Endodermal cell (in vitro differentiated cells): Measurements from ENCODE around the gene ZYX. TPM values are rescaled to one million over a fixed set of nuclear protein-coding genes. Genes with fewer than 3 reads are reported as not detected.

Source experiments
- DNase-seq: peaks from one replicate; pipeline ENCODE4 v3.0.0-alpha.2; 2017
- H3K27ac ChIP-seq: 2 replicates; pipeline ENCODE4 v1.5.1; 2013; ENCODE audit warnings: mild to moderate bottlenecking, low read depth, low read length, moderate library complexity
- H3K27me3 ChIP-seq: 2 replicates; pipeline ENCODE4 v1.6.1; 2013; ENCODE audit warnings: mild to moderate bottlenecking, low read length, moderate library complexity; ENCODE audit not compliant: insufficient read depth, control insufficient read depth, poor library complexity, severe bottlenecking
- H3K36me3 ChIP-seq: 2 replicates; pipeline ENCODE4 v1.7.0; 2013; ENCODE audit warnings: mild to moderate bottlenecking, low read length, moderate library complexity; ENCODE audit not compliant: control insufficient read depth, insufficient read depth
- H3K4me1 ChIP-seq: one replicate; pipeline ENCODE4 v1.7.0; 2013; ENCODE audit warnings: low read length; ENCODE audit not compliant: control insufficient read depth, insufficient read depth
- H3K4me3 ChIP-seq: 2 replicates; pipeline ENCODE4 v1.5.1; 2013; ENCODE audit warnings: mild to moderate bottlenecking, low read length, moderate library complexity
- H3K9ac ChIP-seq: 2 replicates; pipeline ENCODE4 v1.6.1; 2013; ENCODE audit warnings: mild to moderate bottlenecking, low read length, moderate library complexity; ENCODE audit not compliant: poor library complexity, severe bottlenecking; ENCODE audit errors: extremely low read depth
- H3K9me3 ChIP-seq: 2 replicates; pipeline ENCODE4 v1.6.1; 2013; ENCODE audit warnings: mild to moderate bottlenecking, low read length, moderate library complexity; ENCODE audit not compliant: control insufficient read depth
- H3K27ac Mint-ChIP-seq: 2 replicates; pipeline ENCODE4 v1.8.0; 2020; ENCODE audit warnings: mixed read lengths
- H3K27me3 Mint-ChIP-seq: 2 replicates; pipeline ENCODE4 v1.8.0; 2021; ENCODE audit warnings: mild to moderate bottlenecking, mixed read lengths; ENCODE audit not compliant: insufficient read depth
- H3K36me3 Mint-ChIP-seq: 2 replicates; pipeline ENCODE4 v1.8.0; 2020; ENCODE audit warnings: low read depth, mixed read lengths
- H3K4me1 Mint-ChIP-seq: 2 replicates; pipeline ENCODE4 v1.8.0; 2020; ENCODE audit warnings: mixed read lengths
- H3K4me3 Mint-ChIP-seq: 2 replicates; pipeline ENCODE4 v1.8.0; 2020; ENCODE audit warnings: mild to moderate bottlenecking, moderate library complexity, mixed read lengths
- H3K9me3 Mint-ChIP-seq: 2 replicates; pipeline ENCODE4 v1.8.0; 2020; ENCODE audit warnings: mild to moderate bottlenecking, mixed read lengths
- CTCF ChIP-seq: fragments of 200-600 bp; sonication (generic); conservative IDR thresholded peaks from 2 replicates; pipeline ENCODE4 v1.5.0; 2021; ENCODE audit warnings: antibody characterized with exemption, mild to moderate bottlenecking
- WGBS, 2 experiments: methylation state at CpG; one replicate each; pipeline versions ENCODE4 v1.1.5 to v1.1.7; 2013; ENCODE audit warnings: missing lambda C conversion rate in 2 of 2, mixed read lengths in 1 of 2; ENCODE audit not compliant: insufficient coverage in 1 of 2, insufficient read length in 1 of 2; 5-methylcytosine and 5-hydroxymethylcytosine counted together
- total RNA-seq, 2 donors: library from RNA; stranded (reverse); fragmentation: NEBNext Ultra II Directional in 1 of 2; extraction: Animal tissue kit (Norgen Biotek cat#: 25700) in 1 of 2; gene quantifications; 2 replicates in 1 of 2; 3 replicates in 1 of 2; pipeline ENCODE4 v1.2.1, GENCODE V29; 2021

Gene ZYX
- total RNA-seq, 2 donors from 2014 or later, result 127 to 161 TPM

- Histone ChIP-seq H3K4me1 (no peaks in the 10 kb centered on the region), H3K27me3 (no peaks in the 10 kb centered on the region), H3K9ac (no peak overlapping the region), H3K27ac (no peak overlapping the region), H3K36me3 (no peaks in the 10 kb centered on the region), H3K4me3 (no peak overlapping the region), H3K9me3 (no peaks in the 10 kb centered on the region)
- Mint-ChIP-seq H3K36me3 (no peaks in the 10 kb centered on the region), H3K4me1 (peaks cover 12% of the 10 kb centered on the region), H3K4me3 (no peak overlapping the region), H3K27me3 (no peaks in the 10 kb centered on the region), H3K9me3 (no peaks in the 10 kb centered on the region), H3K27ac (no peak overlapping the region)
- no peak for TF ChIP-seq CTCF
- WGBS, 2 experiments, result 94 to 97% methylated on average over 9 of the region's 9 CpGs
- no peak for DNase-seq
These were observed 53.5 kb downstream of the ZYX start for GRCh38 chr7:143434660-143435059.

- no peaks in the 10 kb centered on the region for H3K4me1 ChIP-seq
- H3K9ac ChIP-seq, result no peak overlapping the region
- no peak overlapping the region for H3K4me3 ChIP-seq
- H3K36me3 ChIP-seq, result no peaks in the 10 kb centered on the region
- 92 to 94% methylated on average over 2 of the region's 2 CpGs for WGBS, 2 experiments
- H3K4me3 Mint-ChIP-seq, result no peak overlapping the region
- no peaks in the 10 kb centered on the region for H3K9me3 ChIP-seq
- peak overlapping the region; percentile 9 for H3K27ac Mint-ChIP-seq
- TF ChIP-seq CTCF, result no peak
- DNase-seq, result no peak
- no peaks in the 10 kb centered on the region for H3K27me3 Mint-ChIP-seq
- H3K27me3 ChIP-seq, result no peaks in the 10 kb centered on the region
- no peaks in the 10 kb centered on the region for H3K36me3 Mint-ChIP-seq
- H3K4me1 Mint-ChIP-seq, result peaks cover 12% of the 10 kb centered on the region
- H3K9me3 Mint-ChIP-seq, result no peaks in the 10 kb centered on the region
- H3K27ac ChIP-seq, result no peak overlapping the region
These were observed 54.1 kb downstream of the ZYX start for GRCh38 chr7:143435266-143435665.

- H3K4me1 Mint-ChIP-seq, result peaks cover 12% of the 10 kb centered on the region
- H3K27ac ChIP-seq, result no peak overlapping the region
- H3K27me3 ChIP-seq, result no peaks in the 10 kb centered on the region
- H3K4me3 Mint-ChIP-seq, result no peak overlapping the region
- TF ChIP-seq CTCF, result no peak
- DNase-seq, result no peak
- no peaks in the 10 kb centered on the region for H3K36me3 Mint-ChIP-seq
- no peaks in the 10 kb centered on the region for H3K4me1 ChIP-seq
- H3K9ac ChIP-seq, result no peak overlapping the region
- H3K27ac Mint-ChIP-seq, result no peak overlapping the region
- H3K27me3 Mint-ChIP-seq, result no peaks in the 10 kb centered on the region
- WGBS, 2 experiments, result 83 to 87% methylated on average over 2 to 3 of the region's 3 CpGs
- H3K9me3 ChIP-seq, result no peaks in the 10 kb centered on the region
- no peaks in the 10 kb centered on the region for H3K36me3 ChIP-seq
- H3K9me3 Mint-ChIP-seq, result no peaks in the 10 kb centered on the region
- no peak overlapping the region for H3K4me3 ChIP-seq
These were observed 55.3 kb downstream of the ZYX start for GRCh38 chr7:143436325-143436946.
